Measurements from ENCODE around the gene PROB1. TPM values are rescaled to one million over a fixed set of nuclear protein-coding genes. Genes with fewer than 3 reads are reported as not detected.
"Not testable (repeated sequence)": the region's sequence is repeated elsewhere in the genome, so short reads cannot be mapped to it uniquely, and the experiment has no call there.

Gene PROB1
- total RNA-seq, 1 donor from 2014 or later: 2.4 TPM

GRCh38 chr5:139392324-139392677 lies 2.6 kb downstream of the PROB1 start:
- DNase-seq (ENCODE audit: low spot score): no peak

- DNase-seq (ENCODE audit: low spot score): no peak
Observed at GRCh38 chr5:139391570-139392323, 3.2 kb downstream of the PROB1 start.

GRCh38 chr5:139390639-139391569 lies 4.0 kb downstream of the PROB1 start:
- DNase-seq (ENCODE audit: low spot score): no peak

- DNase-seq (ENCODE audit: low spot score): no peak
Observed at GRCh38 chr5:139389701-139390638, 4.9 kb downstream of the PROB1 start, which contains the start of gene MZB1. Gene MZB1, minus strand, starts transcription at chr5:139389913. Its CDS starts 57 bp downstream, at chr5:139389856.

GRCh38 chr5:139388198-139388821 lies 6.6 kb downstream of the PROB1 start:
- peak; percentile 64 for DNase-seq (ENCODE audit: low spot score)

- no peak for DNase-seq (ENCODE audit: low spot score)
Observed at GRCh38 chr5:139387611-139388197, 7.2 kb downstream of the PROB1 start.

- not testable (repeated sequence) for DNase-seq (ENCODE audit: low spot score)
Observed at GRCh38 chr5:139386956-139387355, 7.9 kb downstream of the PROB1 start.

- DNase-seq (ENCODE audit: low spot score): no peak
Observed at GRCh38 chr5:139386050-139386438, 8.9 kb downstream of the PROB1 start.

GRCh38 chr5:139385061-139386049 lies 9.5 kb downstream of the PROB1 start:
- no peak for DNase-seq (ENCODE audit: low spot score)

- DNase-seq (ENCODE audit: low spot score): no peak
Observed at GRCh38 chr5:139384591-139385051, 10.3 kb downstream of the PROB1 start.

- no peak for DNase-seq (ENCODE audit: low spot score)
Observed at GRCh38 chr5:139383993-139384590, 10.8 kb downstream of the PROB1 start.

GRCh38 chr5:139383275-139383992 lies 11.5 kb downstream of the PROB1 start, which contains the start of gene SLC23A1:
Gene SLC23A1, minus strand, starts transcription at chr5:139383297. Its CDS starts 44 bp downstream, at chr5:139383253.
- no peak for DNase-seq (ENCODE audit: low spot score)

GRCh38 chr5:139382807-139383206 lies 12.1 kb downstream of the PROB1 start:
- DNase-seq (ENCODE audit: low spot score): no peak

GRCh38 chr5:139381837-139382761 lies 12.8 kb downstream of the PROB1 start:
- DNase-seq (ENCODE audit: low spot score): no peak

- DNase-seq (ENCODE audit: low spot score): no peak
Observed at GRCh38 chr5:139379626-139380449, 15.1 kb downstream of the PROB1 start.

- no peak for DNase-seq (ENCODE audit: low spot score)
Observed at GRCh38 chr5:139378941-139379361, 16.0 kb downstream of the PROB1 start.
